Loucy (cell line): ENCODE measurements around the gene LCMT1.

ENCODE experiments used
- EZH2phosphoT487 ChIP-seq: fragments of 200-600 bp; IDR thresholded peaks from 2 replicates; pipeline ENCODE4 v1.6.1; 2018; ENCODE audit warnings: antibody characterized with exemption, mild to moderate bottlenecking, moderate library complexity, borderline replicate concordance
- TF ChIP-seq, protein P1 (sequence below): fragments of 200-600 bp; sonication (generic); conservative IDR thresholded peaks from 2 replicates; pipeline ENCODE4 v1.5.1; 2014; ENCODE audit warnings: mild to moderate bottlenecking, antibody characterized with exemption, low read length

DNA sequence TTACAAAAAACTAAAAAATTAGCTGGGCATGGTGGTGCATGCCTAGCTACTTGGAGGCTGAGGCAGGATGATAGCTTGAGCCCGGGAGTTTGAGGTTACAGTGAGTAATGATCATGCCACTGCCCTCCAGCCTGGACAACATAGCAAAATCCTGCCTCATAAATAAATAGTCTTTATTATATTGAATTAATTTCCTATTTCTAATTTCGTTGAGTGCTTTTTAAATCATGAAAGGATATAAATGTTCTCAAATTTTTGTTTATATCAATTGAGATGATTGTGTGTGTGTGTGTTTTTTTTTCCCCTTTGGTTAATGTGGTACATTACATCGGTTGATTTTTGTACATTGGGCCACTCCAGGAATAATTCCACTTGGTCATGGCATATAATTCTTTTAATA, 73.2 kb downstream of the LCMT1 start:
- TF ChIP-seq, protein P1, sequence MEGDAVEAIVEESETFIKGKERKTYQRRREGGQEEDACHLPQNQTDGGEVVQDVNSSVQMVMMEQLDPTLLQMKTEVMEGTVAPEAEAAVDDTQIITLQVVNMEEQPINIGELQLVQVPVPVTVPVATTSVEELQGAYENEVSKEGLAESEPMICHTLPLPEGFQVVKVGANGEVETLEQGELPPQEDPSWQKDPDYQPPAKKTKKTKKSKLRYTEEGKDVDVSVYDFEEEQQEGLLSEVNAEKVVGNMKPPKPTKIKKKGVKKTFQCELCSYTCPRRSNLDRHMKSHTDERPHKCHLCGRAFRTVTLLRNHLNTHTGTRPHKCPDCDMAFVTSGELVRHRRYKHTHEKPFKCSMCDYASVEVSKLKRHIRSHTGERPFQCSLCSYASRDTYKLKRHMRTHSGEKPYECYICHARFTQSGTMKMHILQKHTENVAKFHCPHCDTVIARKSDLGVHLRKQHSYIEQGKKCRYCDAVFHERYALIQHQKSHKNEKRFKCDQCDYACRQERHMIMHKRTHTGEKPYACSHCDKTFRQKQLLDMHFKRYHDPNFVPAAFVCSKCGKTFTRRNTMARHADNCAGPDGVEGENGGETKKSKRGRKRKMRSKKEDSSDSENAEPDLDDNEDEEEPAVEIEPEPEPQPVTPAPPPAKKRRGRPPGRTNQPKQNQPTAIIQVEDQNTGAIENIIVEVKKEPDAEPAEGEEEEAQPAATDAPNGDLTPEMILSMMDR, result no peak
- TF ChIP-seq EZH2phosphoT487, result no peak
